ENCODE data around the gene ADGRL3.

ADGRL3 gene

GRCh38 chr4:61200187-61200915 lies at the start of gene ADGRL3:
ADGRL3 (plus strand) TSS chr4:61200326.
- DNase-seq, result no peak

GRCh38 chr4:61152433-61152832 lies 47.7 kb upstream of the ADGRL3 start:
- DNase-seq, result no peak

- DNase-seq, result no peak
These were observed 39.6 kb upstream of the ADGRL3 start for GRCh38 chr4:61160478-61160877.

GRCh38 chr4:61162116-61162515 lies 38.0 kb upstream of the ADGRL3 start:
- no peak for DNase-seq

- no peak for DNase-seq
These were observed 26.3 kb upstream of the ADGRL3 start for GRCh38 chr4:61173799-61174198.

- no peak for DNase-seq
These were observed 24.6 kb upstream of the ADGRL3 start for GRCh38 chr4:61175495-61175894.

GRCh38 chr4:61177367-61177766 lies 22.8 kb upstream of the ADGRL3 start:
- DNase-seq, result no peak

- no peak for DNase-seq
These were observed 19.7 kb upstream of the ADGRL3 start for GRCh38 chr4:61180405-61180804.

GRCh38 chr4:61182915-61183314 lies 17.2 kb upstream of the ADGRL3 start:
- DNase-seq, result no peak

GRCh38 chr4:61185288-61185687 lies 14.8 kb upstream of the ADGRL3 start:
- no peak for DNase-seq

GRCh38 chr4:61192392-61192791 lies 7.7 kb upstream of the ADGRL3 start:
- no peak for DNase-seq

GRCh38 chr4:61193863-61194262 lies 6.3 kb upstream of the ADGRL3 start:
- DNase-seq, result no peak

- DNase-seq, result no peak
These were observed 5.6 kb upstream of the ADGRL3 start for GRCh38 chr4:61194571-61194970.

- DNase-seq, result no peak
These were observed 5.0 kb upstream of the ADGRL3 start for GRCh38 chr4:61195101-61195500.

GRCh38 chr4:61198686-61199085 lies 1.4 kb upstream of the ADGRL3 start:
- no peak for DNase-seq

- no peak for DNase-seq
These were observed 296 bp upstream of the ADGRL3 start for GRCh38 chr4:61199873-61200186.

- no peak for DNase-seq
These were observed 895 bp downstream of the ADGRL3 start for GRCh38 chr4:61200916-61201526.

GRCh38 chr4:61201561-61201960 lies 1.4 kb downstream of the ADGRL3 start:
- no peak for DNase-seq

- DNase-seq, result no peak
These were observed 2.0 kb downstream of the ADGRL3 start for GRCh38 chr4:61201961-61202637.

GRCh38 chr4:61202638-61203435 lies 2.7 kb downstream of the ADGRL3 start:
- no peak for DNase-seq

GRCh38 chr4:61203436-61203790 lies 3.3 kb downstream of the ADGRL3 start:
- no peak for DNase-seq

- DNase-seq, result no peak
These were observed 4.4 kb downstream of the ADGRL3 start for GRCh38 chr4:61204353-61205060.

GRCh38 chr4:61205066-61205465 lies 4.9 kb downstream of the ADGRL3 start:
- DNase-seq, result no peak

Measured in stimulated activated CD4-positive, alpha-beta T cell treated with anti-CD3 and anti-CD28 coated beads, Interleukin-4, amount 100 ng/mL, for 24 hours (primary cell).